Breast epithelium (tissue), 4 donors: ENCODE data around the gene PSD2. TPM values are rescaled to one million over a fixed set of nuclear protein-coding genes. Genes with fewer than 3 reads are reported as not detected.

Experiments
- DNase-seq, 2 donors: peaks; one replicate each; pipeline ENCODE4 v3.0.0-alpha.2; 2019; ENCODE audit warnings: low spot score in 2 of 2
- H3K27ac ChIP-seq, 2 donors: fragments of 200-600 bp; sonication (generic) in 1 of 2; one replicate each; pipeline ENCODE4 v1.5.1; 2016 to 2019; ENCODE audit warnings: mild to moderate bottlenecking in 1 of 2
- H3K27me3 ChIP-seq, 2 donors: fragments of 200-600 bp; sonication (generic) in 1 of 2; one replicate each; pipeline versions ENCODE4 v1.5.1 to v1.6.0; 2017 to 2019; ENCODE audit warnings: control low read depth in 1 of 2, mild to moderate bottlenecking in 1 of 2
- H3K36me3 ChIP-seq: fragments of 200-600 bp; one replicate; pipeline ENCODE4 v1.5.1; 2019
- H3K4me1 ChIP-seq, 2 donors: fragments of 200-600 bp; sonication (generic); one replicate each; pipeline ENCODE4 v1.5.1; 2016 to 2019; ENCODE audit warnings: control low read depth in 1 of 2
- H3K4me3 ChIP-seq, 3 donors: fragments of 200-600 bp; sonication (generic); 1 replicate in 2 of 3; 2 replicates in 1 of 3; pipeline ENCODE4 v1.5.1; 2016 to 2019; ENCODE audit warnings: mild to moderate bottlenecking in 3 of 3, moderate library complexity in 2 of 3
- H3K9me3 ChIP-seq, 2 donors: fragments of 200-600 bp; sonication (generic) in 1 of 2; one replicate each; pipeline ENCODE4 v1.5.1; 2016 to 2019; ENCODE audit warnings: control low read depth in 1 of 2
- CTCF ChIP-seq, 3 donors: fragments of 450-650 bp; IDR thresholded peaks; one replicate each; pipeline ENCODE4 v1.5.1; 2016 to 2017; ENCODE audit warnings: antibody characterized with exemption in 3 of 3, mild to moderate bottlenecking in 3 of 3, moderate library complexity in 3 of 3
- POLR2A ChIP-seq: fragments of 450-650 bp; IDR thresholded peaks from one replicate; pipeline ENCODE4 v1.6.1; 2016; ENCODE audit warnings: antibody characterized with exemption, mild to moderate bottlenecking, moderate library complexity
- POLR2AphosphoS5 ChIP-seq, 3 donors: sonication (generic); formaldehyde crosslinking; IDR thresholded peaks; one replicate each; pipeline ENCODE4 v1.6.1; 2017; ENCODE audit warnings: antibody characterized with exemption in 3 of 3
- intact Hi-C: fragments of 100-400 bp; cut with DNase I; formaldehyde crosslinking; loops from one replicate; pipeline ENCODE4 v1.15.1; 2023; ENCODE audit warnings: low total_unique reads
- total RNA-seq, 3 donors: library from RNA; depleted of rRNA; stranded (reverse); fragments of >200 nt; gene quantifications; one replicate each; pipeline ENCODE4 v1.1.0, GENCODE V29; 2016

PSD2 gene
- total RNA-seq, 3 donors from 2014 or later, result 0.66 to 1.8 TPM; not detected in 1

- intact Hi-C loops, result no loop called here
- Histone ChIP-seq H3K27ac (no peak overlapping the region), H3K4me3 (no peak overlapping the region), H3K27me3 (no peaks in the 10 kb centered on the region), H3K36me3 (no peaks in the 10 kb centered on the region), H3K9me3 (no peaks in the 10 kb centered on the region), H3K4me1 (no peaks in the 10 kb centered on the region)
- DNase-seq, result no peak
- no peak for TF ChIP-seq POLR2A
- TF ChIP-seq POLR2AphosphoS5 (IDR thresholded peaks at IDR 0.05), result no peak
- TF ChIP-seq CTCF (IDR thresholded peaks at IDR 0.05), result no peak
Observed at GRCh38 chr5:139889410-139889809, 93.8 kb downstream of the PSD2 start.

- Histone ChIP-seq H3K27me3 (no peaks in the 10 kb centered on the region), H3K27ac (no peak overlapping the region), H3K4me3 (no peak overlapping the region), H3K9me3 (no peaks in the 10 kb centered on the region), H3K4me1 (peaks cover 0 to 4% of the 10 kb centered on the region in 2 donors), H3K36me3 (no peaks in the 10 kb centered on the region)
- TF ChIP-seq CTCF (IDR thresholded peaks at IDR 0.05) (no peak), POLR2AphosphoS5 (IDR thresholded peaks at IDR 0.05) (no peak)
- DNase-seq, result no peak
- intact Hi-C loops, result no loop called here
Observed at GRCh38 chr5:139893873-139894272, 98.3 kb downstream of the PSD2 start.

Other genes starting within 250 kb of the PSD2 start
- gene UBE2D2, start 234.5 kb upstream of the PSD2 start, total RNA-seq, result 10 to 100 TPM; 55.1 to 68.3 (median 58.1) TPM
- 10 to 100 TPM; 33.9 to 66.9 (median 38.3) TPM for gene CXXC5, start 147.5 kb upstream of the PSD2 start, total RNA-seq
- 10 to 100 TPM in 1 of 3 donors, 1 to 10 TPM in 2; 5.9 to 16.5 (median 7.2) TPM for gene NRG2, start 247.5 kb downstream of the PSD2 start, total RNA-seq